NCI-H2196 treated with DMSO at 0.1 percent for 48 hours (cell line): ENCODE results near the gene SLC25A6.
"Not testable (repeated sequence)": the region's sequence is repeated elsewhere in the genome, so short reads cannot be mapped to it uniquely, and the experiment has no call there.

ENCODE experiments used
- DNase-seq: peaks from one replicate; lab custom pipeline; 2025; ENCODE audit not compliant: unreplicated experiment; lab: John Stamatoyannopoulos, UW

SLC25A6 gene

DNA sequence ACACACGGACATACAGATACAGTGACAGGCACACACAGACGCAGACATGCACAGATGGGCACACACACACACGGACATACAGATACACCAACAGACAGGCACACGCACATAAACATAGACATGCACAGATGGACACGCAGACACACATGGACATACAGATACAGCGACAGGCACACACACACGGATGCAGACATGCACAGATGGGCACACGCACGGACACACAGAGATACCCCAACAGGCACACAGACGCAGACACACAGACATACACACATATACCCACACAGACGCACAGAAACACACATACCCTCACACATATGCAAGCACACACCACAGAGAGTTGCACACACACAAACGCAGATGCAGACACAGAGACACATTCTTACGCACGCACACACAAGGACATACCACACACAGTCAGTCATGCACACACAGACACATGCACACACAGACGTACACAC is 24.4 kb upstream of the SLC25A6 start:
- DNase-seq, result no peak

DNA sequence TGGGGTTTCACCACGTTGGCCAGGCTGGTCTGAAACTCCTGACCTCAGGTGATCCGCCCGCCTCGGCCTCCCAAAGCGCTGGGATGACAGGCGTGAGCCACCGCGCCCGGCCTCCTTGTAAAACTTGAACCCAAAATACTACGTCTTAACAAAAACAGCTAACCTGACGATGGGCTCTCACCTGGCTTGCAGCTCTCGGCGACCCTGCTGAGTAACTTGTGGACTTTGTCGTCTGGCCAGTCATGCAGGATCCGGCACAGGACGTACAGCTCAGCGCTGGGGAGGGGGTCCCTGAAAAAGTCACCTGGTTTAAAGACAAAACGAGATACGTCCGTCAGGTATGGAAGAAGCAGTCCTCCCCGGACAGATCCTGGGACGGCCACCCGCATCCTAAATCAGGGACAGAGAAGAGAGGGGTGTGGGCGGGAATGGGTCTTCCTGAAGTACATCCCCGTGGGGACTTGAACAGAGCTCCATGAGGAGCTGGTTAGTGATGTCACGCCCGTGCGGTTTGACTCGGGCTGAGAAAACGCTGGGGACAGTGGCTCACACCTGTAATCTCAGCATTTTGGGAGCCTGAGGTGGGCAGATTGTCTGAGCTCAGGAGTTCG is 20.7 kb upstream of the SLC25A6 start:
- no peak for DNase-seq

DNA sequence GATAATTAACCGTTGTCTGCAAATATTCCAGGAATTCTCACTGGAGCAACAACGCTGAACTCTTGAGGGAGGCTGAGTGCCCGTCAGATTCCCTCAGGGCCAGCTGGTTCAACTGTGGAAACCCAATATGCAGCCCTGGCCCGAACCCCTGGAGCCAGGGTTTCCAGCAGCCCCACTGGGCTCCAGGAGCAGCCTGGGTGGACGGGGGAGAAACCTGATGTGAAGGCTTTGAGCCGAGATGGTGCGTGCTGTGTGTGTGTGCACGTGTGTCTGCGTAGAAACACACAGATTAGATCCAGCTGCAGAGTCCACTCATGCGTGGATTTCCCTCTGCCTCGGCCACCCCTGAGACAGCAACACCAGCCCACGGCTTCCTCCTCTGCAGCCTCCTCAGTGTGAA is 19.4 kb upstream of the SLC25A6 start:
- DNase-seq, result no peak

DNA sequence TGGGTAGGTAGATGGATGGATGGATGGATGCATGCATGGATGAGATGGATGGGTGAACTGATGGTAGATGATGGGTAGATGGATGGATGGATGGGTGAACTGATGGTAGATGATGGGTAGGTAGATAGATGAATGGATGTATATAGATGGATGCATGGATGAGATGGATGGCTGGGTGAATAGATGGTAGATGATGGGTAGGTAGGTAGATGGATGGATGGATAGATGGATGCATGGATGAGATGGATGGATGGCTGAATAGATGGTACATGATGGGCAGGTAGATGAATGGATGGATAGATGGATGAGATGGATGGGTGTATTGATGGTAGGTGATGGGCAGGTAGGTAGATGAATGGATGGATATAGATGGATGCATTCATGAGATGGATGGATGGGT is 15.1 kb upstream of the SLC25A6 start:
- DNase-seq, result no peak

DNA sequence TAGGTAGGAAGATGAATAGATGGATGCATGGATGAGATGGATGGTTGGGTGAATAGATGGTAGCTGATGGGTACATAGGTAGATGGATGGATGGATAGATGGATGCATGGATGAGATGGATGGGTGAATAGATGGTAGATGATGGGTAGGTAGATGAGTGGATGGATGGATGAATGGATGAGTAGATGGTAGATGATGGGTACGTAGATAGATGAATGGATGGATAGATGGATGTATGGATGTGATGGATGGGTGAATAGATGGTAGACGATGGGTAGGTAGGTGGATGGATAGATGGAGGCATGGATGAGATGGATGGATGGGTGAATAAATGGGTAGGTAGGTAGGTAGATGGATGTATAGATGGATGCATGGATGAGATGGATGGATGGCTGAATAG is 13.9 kb upstream of the SLC25A6 start:
- not testable (repeated sequence) for DNase-seq

DNA sequence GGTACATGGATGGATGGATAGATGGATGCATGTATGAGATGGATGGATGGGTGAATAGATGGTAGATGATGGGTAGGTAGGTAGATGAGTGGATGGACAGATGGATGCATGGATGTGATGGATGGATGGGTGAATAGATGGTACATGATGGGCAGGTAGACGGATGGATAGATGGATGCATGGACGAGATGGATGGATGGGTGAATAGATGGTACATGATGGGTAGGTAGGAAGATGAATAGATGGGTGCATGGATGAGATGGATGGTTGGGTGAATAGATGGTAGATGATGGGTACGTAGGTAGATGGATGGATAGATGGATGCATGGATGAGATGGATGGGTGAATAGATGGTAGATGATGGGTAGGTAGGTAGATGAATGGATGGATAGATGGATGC is 12.0 kb upstream of the SLC25A6 start:
- not testable (repeated sequence) for DNase-seq

DNA sequence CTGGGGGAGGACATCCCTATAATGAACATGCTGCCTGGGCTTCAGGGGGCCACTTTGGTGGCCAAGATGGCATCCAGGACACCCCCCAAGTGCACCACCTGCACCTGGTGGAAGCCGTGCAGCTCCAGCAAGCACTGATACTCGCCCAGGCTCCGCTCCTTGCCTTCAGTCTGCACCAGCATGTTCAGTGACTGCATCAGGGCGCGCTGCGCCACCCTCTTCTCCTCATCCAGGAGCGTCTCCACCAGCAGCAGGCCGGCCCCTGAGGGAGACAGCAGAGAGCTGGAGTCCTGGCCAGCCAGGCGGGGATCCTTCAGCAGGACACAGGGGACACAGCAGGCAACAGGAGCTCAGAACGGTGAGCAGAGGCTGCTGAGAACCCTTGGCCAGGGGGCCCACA is 11.3 kb upstream of the SLC25A6 start:
- DNase-seq, result no peak

DNA sequence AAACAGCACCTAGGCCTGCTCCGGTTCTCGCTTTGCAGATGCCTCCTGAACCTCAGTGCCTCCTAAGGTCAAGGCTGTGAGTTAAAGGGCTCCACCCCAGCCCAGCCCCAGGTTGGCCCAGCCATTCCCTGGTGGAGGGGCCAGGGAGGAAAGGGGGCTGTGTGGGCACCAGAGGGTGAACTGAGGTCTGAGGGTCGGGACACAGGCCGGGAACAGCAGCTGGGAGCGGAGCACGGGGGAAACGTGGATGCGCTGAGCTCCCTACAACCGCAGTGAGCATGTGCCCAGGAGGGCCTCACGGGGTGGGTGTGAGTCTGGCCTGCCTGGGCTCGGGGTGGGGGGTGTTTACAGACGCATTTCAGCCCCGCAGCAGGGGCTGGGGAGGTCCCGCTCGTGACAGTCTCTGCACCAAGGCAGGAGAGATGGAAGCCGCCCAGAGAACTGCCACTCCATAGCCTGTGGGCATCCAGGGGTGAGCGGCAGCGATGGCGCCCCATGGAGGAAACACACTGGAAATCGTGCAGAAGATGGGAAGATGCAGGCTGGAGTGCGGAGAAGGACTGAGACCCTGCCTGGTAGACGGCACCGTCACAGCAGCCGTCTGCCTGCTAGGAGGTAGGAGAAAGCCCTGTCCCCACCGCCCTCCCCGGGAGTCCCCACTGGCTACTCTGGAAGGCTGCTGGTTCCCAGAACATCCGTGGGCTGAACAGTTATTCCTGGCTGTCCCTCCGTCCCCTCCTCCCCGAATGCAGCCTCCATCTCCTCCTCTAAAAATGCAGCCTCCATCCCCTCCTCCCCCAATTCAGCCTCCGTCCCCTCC is 9.9 kb upstream of the SLC25A6 start:
- DNase-seq, result no peak

DNA sequence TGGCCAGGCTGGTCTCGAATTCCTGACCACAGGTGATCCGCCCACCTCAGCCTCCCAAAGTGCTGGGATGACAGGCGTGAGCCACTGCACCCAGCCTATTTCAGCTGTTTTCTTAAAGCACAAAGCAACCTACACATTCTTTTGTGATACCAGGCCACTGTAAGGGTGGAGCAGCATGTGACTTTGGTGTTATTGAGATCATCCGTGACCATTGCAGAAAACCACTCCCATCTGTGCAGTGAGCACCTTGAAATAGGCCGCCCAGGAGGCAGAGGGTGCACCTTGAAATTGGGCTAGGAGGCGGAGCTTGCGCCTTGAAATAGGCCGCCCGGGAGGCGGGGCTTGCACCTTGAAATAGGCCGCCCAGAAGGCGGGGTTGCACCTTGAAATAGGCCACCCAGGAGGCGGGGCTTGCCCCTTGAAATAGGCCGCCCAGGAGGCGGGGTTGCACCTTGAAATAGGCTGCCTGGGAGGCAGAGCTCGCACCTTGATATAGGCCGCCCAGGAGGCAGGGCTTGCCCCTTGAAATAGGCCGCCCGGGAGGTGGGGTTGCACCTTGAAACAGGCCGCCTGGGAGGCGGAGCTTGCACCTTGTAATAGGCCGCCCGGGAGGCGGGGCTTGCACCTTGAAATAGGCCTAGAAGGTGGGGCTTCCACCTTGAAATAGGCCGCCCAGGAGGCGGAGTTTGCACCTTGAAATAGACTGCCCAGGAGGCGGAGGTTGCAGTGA is 9.0 kb upstream of the SLC25A6 start:
- DNase-seq, result no peak

DNA sequence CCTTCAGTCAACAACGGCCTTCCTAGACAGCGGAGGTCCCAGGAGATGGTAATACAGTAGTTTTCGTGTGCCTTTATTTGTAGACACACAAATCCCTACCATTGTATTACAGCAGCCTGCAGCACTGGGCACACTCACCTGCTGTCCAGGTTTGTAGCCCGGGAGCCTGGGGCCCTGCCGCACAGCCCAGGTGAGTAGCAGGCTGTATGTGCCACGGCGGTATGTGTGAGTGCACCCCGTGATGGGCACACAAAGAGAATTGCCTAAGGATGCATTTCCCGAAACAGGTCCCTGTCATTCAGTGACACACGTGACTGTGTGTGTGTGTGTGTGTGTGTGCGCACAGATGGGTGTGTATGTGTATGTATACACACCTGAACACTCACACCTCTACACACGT is 8.1 kb upstream of the SLC25A6 start:
- no peak for DNase-seq

DNA sequence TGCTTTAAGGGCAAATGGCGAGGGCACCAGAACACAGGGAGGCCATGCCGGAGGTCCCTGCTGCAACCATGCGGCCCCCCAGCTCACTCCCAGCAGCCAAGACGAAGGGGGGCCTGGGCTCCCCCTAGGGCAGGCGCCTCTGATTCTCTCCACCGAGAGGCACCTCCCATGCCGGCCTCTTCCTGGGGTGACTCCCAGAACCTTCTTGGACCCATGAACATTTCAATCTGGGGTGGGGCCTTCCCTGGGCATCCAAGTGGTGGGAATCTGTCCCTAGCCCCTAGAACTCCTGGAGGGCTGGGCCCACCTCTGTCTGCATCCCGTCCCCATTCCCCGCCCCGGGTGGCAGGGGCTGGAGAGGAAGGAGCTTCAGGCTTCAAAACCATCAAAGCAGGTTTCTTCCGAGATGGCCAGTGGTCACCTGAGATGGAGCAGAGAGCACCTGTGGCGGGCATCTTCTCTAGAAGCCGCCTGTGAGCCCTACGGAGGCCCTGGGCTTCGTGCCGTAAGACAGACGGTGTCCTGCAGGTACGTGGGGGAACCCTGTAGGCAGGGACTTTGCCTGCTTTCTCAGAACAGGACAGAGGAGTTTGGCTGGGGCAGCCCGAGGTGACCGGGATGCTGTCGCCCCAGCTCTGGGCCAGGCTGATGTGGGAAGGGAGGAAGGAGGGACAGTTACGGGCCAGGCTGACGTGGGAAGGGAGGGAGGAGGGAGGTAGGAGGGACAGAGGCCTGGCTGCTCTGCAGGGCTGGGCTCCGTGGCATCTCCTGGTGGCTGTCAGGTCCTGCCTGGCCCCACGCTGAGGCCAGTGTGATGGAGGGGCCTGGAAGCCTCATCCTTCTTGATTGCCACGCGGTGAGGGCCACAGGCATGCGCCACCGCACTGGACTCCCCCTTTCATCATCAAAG is 6.8 kb upstream of the SLC25A6 start:
- DNase-seq, result no peak

DNA sequence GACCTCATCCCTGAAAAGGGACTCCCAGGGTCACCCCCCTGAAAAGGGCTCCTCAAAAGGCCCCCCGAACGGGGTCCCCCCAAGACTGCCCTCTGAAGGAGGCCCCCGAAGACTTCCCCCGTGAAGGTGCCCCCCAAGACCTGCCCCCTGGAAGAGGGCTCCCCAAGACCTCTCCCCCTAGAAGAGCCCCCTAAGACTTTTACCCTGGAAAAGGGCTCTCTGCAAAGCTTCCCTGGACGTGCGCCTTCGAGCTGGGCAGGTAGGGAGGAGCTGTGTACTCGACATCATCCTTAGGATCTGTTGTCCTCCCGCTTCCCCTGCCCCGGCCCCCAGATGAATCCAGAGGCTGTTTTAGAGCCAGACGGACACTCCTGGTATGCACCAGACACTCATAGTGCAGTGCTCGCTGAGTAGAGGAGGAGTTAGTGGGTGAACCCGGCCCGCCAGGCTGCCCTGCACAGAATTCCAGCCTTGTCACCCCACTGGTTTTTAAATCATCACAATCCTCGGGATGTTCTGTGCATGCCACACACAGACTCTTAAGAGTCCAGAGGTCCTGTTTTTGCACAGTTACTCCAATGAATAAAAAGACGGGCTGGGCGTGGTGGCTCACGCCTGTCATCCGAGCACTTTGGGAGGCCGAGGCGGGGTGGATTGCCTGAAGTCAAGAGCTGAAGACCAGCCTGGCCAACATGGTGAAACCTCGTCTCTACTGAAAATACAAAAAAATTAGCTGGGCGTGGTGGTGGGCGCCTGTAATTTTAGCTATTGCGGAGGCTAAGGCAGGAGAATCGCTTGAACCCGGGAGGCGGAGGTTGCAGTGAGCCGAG is 5.7 kb upstream of the SLC25A6 start:
- DNase-seq, result no peak

DNA sequence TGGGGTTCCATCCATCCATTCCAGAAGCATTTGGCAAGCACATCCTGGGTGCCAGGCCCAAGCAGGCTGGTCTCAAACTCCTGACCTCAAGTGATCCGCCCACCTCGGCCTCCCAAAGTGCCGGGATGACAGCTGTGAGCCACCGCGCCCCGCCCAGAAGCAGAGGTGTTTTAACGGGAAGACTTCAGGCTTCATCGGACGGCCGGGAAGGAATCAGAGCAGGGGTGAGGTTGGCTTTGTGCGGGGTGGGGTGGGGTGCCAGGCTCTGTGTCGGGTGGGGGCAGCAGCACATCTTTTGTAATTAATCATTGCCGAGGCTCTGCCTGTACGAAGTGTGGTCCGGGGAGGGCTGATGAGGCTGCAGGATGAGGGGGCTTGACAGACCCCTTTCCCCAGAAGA is 5.1 kb upstream of the SLC25A6 start:
- DNase-seq, result no peak

DNA sequence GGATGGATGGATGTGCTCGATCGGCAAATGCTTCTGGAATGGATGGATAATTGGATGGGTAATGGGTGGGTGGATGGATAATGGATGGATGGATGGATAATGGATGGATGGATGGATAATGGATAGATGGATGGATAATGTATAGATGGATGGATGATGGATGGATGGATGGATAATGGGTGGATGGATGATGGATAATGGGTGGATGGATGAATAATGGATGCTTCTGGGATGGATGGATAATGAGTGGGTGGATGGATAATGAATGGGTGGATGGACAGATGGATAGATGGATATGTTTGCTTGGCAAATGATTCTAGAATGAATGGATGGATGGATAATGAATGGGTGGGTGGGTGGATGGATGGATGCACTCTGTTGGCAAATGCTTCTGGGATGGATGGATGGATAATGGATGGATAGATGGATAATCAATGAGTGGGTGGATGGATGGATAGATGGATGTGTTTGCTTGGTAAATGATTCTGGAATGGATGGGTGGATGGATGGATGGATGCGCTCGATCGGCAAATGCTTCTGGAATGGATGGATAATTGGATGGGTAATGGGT is 3.8 kb upstream of the SLC25A6 start:
- DNase-seq, result no peak

DNA sequence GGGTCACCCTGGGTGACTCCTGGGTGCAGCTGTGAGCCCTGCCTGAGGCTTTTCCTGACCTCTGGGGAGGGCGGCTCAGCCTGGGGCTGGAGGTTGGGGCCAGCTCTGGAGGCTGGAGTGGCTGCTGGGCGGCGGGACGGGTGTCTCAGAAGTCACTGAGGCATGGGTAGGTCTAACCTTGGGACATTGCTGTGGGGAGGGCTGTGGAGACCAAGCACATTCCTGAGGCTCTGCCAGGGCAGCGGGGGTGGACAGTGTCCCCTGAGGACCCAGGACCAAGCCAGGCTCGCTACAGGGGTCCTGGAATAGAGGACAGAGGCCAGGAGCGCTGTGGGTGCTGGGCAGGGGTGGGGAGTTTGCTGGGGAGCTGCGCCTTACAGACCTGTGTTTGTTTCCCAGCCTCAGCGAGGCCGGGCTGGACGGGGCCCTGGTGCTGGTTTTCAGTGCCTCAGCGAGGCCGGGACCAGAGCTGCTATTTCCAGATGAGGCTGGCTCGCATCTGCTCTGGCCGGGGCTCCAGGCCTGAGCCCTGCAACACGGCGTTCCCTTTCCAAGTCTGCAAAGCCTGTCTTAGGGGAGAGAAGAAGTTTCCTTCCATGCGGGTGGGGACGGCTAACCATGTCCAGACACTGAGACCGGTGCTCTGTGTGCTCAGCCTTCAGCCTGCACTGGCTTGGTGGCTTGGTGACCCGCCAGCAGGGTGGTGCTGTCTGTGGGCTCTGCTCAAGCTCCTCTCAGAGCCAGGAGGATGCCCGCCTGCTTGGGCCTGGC is 3.0 kb upstream of the SLC25A6 start:
- DNase-seq, result no peak

DNA sequence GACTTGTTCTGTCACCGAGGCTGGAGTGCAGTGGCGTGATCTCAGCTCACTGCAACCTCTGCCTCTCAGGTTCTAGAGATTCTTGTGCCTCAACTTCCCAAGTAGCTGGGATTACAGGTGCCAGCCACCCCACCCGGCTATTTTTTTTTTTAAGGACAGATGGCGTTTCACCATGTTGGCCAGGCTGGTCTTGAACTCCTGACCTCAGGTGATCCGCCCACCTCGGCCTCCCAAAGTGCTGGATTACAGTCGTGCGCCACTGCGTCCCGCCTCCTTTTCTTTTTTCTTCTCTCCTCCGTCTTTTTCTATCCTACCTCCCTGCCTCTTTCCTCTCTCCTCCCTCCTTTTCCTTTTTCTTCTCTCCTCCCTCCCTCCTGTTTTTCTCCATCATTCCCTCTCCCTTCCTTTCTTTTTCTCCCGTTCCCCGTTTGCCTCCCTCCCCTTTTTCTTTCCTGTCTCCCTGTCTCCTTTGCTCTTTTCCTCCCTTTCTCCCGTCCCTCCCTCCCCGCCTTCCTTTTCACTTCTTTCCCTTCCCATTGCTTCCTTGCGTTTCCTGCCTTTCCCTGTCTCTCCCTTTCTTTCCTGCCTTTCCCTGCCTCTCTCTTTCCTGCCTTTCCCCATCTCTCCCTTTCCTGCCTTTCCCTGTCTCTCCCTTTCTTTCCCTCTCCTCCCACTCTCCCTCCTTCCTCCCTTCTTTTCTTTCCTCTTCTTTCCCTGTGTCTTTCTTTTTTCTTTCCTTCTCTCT is 2.1 kb upstream of the SLC25A6 start:
- no peak for DNase-seq

DNA sequence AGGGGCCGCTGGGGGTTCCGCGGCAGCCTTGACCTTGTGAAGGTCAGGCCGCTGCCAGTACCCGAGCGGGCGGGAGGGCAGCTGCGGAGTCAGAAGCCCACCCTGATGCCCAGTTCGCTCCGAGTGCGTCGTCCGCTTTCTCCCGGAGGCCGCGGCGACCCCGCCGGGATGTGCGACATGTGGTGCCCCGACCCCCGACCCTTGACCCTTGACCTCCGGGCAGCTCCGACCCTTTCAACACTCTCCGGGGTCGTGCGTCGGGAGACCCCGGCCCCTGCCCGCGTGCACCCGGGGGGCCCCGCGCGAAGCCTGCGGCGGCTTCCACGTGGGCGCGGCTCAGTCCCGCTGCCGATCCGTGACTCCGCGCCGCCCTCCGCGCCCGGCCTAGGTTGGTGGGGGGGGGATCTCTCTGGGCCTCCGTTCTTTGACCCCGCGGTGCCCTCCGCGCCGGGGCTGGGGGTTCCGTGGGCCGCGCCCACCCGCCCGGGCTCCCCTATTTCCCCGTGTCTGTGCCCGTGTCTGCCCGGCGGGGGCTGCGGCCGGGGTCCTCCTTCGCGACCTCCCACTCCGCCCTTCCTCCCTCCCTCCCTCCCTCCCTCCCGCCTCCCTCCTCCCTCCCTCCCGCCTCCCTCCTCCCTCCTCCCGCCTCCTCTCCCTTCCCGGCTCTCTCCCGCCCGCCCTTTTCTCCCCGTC is 609 bp upstream of the SLC25A6 start:
- DNase-seq, result no peak

DNA sequence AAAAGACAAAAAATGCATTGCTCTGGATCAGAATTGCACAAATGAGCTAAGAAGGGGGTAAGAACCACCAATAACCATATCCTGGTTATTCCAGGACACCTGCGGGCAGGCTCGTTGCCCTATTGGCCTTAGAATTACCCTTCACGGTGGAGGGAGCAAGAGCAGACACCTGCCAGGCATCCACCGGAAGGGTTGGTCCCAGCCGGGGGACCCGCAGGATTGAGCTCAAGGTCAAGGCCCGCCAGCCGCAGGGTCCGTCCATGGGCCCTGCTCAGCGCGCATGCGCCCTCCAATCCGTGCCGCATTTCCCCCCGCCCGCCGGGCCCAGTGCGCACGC is 575 bp downstream of the SLC25A6 start:
- DNase-seq, result no peak
